GM21447 (cell line): Measurements from ENCODE around the gene SYT10.
"Not testable (repeated sequence)": the region's sequence is repeated elsewhere in the genome, so short reads cannot be mapped to it uniquely, and the experiment has no call there.

Experiments used
- ATAC-seq: cut with Tn5 transposase; IDR thresholded peaks from one replicate; pipeline ENCODE4 v1.9.1; 2021; ENCODE audit not compliant: unreplicated experiment

Gene SYT10, protein sequence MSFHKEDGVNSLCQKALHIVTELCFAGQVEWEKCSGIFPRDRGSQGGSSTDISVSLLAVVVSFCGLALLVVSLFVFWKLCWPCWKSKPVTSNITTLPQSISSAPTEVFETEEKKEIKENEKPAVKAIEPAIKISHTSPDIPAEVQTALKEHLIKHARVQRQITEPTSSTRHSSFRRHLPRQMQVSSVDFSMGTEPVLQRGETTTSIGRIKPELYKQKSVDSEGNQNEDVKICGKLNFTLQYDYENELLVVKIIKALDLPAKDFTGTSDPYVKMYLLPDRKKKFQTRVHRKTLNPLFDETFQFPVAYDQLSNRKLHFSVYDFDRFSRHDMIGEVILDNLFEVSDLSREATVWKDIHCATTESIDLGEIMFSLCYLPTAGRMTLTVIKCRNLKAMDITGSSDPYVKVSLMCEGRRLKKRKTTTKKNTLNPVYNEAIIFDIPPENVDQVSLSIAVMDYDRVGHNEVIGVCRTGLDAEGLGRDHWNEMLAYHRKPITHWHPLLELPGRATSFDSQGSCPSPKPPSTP

DNA sequence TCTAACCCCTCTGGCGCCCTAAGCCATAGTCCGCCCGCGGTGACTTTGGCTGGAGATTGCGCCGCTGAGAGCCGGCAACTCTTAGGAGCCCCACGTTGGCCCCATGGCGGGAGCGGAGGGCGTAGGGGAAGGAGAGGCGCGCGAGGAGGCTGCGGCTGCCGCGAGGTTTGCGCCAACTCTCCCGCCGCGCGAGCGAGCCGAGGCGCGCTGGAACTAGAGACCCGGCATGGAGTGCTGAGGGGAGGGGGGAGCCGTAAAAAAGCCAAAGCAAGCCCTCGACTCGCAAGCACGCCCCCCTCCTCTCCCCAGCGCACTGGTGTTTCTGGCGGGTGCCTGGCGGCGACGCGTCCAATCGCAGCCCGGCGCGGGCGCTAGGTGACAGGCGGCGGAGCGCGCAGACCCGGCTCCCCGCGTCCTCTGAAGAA, at the start of gene SYT10:
TSS of gene SYT10 (minus strand) at position 233 of the 425 bp plus-strand sequence. CDS start 297 bp downstream, outside the sequence.
- ATAC-seq = no peak

DNA sequence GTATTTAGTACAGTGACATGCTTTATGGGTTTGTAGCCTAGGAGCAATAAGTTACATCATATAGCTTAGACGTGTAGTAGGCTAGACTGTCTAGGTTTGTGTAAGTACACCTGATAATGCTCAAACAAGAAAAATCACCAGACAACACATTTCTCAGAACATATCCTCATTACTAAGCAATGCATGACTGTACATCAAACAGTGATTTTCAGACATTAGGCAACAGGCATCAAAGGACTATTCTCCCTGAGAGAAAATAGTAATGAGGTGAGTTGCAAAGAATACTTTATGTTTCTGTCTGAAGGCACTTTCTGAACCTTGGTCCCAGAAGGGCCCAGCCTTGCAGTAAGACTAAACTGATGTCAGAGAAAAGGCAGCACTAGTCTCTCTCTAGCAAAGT, 48.4 kb upstream of the SYT10 start:
- ATAC-seq = no peak

DNA sequence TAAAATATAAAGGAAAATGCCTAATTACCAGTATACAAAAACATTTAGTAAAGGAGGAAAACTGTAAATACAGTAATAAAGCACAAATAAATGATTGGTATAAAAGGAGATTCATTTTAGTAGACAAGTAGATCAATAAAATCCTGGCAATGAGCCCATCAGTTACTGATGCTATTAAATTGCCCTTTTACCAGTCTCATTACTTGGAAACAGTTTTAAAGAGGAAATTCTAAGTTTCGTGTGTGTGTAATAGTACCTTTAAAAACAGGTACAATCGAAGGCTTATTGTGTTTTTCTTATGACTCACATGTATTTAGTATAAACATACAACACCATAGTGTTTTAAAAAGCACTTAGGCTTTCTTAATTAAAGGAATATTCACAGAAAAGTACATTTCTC, 46.4 kb upstream of the SYT10 start:
- ATAC-seq = no peak

DNA sequence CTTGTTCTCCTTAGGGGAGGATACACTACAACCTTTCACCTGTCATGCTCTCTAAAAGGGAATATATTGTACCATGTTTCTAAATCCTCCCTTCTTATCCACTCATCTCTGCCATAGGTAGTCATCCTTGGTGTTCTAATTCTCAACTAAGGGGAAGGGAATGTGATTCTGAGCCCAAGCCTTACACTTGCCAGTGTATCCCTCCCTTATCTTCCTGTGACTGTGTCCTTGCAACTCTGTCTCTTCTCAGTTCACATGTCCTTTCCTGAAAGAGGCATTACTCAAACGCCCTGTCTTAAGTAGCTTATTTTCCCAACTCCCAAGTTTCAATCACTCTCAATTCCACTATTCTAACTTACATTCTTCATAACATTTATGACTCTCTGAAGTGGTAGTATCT, 44.5 kb upstream of the SYT10 start:
- no peak for ATAC-seq

DNA sequence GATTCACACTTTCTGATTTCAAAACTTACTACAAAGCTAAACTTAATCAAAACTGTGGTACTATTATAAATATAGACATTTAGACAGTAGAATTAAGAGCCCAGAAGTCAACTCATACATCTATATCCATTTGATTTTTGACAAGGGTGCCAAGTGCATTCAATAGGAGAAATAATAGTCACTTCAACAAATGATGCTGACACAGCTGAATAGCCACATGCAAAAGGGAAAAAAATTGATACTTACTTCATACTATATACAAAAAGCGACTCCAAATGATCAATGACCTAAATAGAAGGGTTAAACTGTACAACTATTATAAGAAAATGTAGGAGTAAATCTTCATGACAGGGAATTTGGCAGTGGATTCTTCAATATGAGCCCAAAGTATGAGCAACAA, 40.7 kb upstream of the SYT10 start:
- ATAC-seq = no peak

DNA sequence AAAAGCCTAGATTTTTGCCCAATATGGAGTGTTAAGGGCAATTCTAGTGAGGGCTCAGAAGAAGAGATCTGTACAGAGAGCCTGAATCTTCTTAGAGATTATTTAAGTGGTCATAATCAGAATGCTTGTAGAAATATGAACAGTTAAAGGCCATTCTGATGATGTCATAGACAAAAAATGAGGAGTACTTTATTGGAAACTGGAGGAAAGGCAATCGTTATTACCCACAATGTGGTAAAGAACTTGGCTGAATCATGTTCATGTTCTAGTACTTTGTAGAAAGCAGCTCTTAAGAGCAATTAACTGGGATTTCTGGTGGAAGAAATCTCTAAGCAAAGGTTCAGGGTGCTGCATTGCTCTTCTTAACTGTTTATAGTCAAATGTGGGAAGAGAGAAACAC, 36.4 kb upstream of the SYT10 start:
- ATAC-seq = no peak

DNA sequence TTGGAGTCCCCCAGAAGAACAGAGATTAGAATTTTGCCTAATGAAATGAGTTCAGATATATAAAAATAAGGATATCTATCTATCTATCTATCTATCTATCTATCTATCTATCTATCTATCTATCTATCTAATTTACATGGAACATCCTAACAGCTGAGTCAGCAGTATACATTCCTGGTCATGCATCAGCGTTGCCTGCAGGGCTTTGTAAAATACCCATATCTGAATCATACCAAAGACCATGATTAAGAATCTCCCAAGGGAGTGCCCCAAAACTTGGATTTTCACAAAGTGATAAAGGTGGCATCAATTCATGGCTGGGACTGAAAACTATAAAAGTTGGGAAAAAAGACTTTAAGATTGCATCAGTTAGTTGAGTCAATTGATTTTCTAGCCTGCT, 32.7 kb upstream of the SYT10 start:
- no peak for ATAC-seq

DNA sequence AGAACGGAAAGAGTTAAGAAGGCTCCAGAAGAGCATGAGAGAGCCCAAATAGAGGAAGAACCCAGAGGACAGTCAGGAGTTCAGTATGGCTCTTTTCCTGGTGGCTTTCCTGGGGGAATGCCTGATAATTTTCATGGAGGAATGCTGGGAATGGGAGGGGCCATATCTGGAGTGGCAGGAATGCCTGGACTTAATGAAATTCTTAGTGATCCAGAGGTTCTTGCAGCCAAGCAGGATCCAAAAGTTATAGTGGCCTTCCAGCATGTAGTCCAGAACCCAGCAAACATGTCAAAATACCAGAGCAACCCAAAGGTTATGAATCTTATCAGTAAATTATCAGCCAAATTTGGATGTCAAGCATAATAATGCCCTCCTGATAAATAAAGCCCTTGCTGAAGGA, 15.5 kb upstream of the SYT10 start:
- ATAC-seq = no peak

DNA sequence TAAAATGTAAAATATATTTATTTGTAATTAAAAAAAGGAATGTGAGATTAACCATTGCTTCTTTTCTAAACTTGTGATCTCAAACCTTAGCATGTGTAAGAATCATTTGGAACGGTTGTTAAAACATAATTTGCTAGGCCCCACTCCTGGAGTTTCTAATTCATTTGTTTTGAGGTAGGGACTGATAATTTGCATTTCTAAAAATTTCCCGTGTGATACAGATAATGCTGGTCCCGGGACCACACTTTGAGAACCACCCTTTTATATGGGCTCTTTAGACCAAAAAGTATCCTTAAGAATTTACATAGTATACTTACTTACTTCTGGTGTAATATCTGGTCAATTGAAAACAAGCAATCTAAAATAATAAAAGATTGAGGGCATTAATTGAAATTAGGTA, 10.9 kb upstream of the SYT10 start:
- ATAC-seq = no peak

DNA sequence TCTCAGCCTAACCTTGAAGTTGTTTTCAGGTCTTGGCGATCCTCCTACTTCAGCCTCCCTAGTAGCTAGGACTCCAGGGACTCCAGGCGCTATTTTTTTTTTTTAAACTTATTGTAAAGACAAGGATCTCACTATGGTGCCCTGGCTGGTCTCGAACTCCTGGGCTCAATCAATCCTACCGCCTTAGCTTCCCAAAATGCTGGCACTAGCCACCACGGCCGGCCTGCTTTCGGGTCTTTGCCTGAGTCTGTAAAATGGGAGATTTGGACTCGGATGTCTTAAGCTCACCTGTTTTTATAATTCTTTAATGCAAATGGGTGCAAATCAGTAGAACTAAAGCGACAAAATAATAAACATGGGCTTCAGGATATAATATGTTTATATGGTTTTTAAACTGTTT, 858 bp upstream of the SYT10 start:
- ATAC-seq = no peak

DNA sequence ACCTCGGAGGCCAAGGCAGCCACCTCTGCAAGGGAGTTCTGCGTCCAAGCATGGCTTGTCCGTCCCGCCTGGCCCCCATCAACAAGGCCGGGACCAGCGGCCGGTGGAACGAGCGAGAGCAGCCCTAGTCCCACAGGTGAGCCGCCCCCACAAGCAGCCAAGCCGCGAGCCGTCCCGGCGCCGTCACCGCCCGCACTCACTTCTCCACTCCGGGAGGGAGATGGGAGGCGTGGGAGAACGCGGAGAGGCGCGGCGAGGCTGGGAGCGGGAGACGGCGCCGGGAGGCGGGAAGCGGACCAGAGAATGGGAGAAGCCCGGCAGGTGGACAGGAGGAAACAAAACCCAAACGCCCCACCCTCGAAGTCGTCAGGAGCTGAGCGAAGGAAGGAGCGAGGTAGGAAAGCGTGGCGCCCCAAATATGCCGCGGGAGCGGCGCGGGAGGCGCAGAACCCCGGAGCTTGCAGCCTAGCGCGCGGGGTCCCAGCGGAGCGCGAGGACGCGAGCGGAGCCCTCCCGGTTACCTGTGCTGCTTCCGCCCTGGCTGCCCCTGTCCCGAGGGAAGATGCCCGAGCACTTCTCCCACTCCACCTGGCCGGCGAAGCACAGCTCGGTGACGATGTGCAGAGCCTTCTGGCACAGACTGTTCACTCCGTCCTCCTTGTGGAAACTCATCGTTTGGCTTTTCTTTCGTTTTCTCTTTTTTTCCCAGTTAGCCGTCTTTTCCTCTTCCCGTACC, 600 bp downstream of the SYT10 start:
- no peak for ATAC-seq

DNA sequence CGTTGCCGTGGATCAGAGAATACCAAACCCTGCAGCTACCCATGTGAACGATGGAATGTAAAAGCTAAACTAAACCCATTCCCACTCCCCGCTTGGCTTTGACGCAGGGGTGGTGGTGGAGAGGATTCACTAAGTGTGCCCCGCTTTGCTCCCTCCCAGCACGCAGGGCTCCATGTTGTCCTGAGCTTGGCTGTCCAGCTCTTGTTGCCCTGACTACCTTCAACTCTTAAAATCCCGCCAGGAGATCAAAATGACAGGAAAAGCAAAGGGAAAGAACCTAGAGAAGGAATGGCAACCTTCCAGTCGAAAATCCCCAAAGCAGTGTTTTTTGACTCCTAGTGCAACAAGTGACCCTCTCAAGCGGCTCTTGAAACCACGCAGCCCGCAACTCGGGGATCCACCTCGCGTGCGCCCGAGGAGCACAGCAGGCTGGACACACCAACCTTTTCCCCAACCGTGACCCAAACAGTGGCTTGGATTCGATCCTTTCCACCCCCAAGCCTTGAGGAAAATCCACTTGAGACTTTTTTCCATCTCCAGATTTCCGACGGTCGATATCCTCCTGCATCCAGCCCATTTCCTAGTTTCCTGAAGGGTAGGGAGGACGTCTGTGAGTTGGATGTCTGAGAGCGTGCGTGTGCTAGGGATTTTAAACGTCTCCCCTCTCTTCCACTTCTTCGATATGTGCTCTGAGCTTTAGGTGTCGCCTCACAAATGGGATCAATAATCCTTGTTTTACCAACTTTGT, 1.4 kb downstream of the SYT10 start:
- ATAC-seq = no peak

DNA sequence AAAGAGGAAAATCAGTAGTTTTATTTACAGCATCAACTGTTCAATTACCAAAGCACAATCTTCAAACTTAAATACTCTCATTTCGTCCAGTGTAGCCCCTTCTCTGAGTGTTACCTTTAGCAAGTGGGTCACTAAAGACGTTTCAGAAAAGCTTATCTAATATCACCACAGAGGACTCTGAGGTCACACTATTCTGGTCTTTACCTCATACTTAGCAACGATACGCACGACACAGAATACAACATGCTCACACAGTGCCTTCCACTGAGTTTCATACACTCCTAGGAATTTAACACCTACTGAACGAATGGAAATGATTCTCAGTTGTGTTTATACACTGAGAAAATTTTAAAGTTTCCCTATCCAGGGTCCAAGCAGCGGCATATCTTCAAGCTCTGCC, 2.0 kb downstream of the SYT10 start:
- no peak for ATAC-seq

DNA sequence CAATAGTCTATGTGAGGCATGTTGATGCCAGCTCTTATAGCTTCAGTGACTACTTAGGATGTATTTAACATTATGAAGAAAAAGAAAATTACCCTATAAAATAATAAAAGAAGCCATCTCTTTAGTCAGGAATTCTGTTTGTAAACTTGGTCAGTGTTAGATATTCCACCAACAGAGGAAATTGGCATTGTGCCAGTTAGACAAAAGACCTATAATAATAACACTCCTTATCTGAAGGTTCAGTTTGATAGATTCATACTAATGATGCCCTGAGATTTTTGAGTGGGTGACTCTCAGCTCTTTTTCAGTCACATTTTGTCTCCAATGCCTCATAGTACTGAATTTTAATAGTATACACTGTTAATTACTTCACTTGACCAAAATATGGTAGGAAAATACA, 6.6 kb downstream of the SYT10 start:
- ATAC-seq = no peak

DNA sequence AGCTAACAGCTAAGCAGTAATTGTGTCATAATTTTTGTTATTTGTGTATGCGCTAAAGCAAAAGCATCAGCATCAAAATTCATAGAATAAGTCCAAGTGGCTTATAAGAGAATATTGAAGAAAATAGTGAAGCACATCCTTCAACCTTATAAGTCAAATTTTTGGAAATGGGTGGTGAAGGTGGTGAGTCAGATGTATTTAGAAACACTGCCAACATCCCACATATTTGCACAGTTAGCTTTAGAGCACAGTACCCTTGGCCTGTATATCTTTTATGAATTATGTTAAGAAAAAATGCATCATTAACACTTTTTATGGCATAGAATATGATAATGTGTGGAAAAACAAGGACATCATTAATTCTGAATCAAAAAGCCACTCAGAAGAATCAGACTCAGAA, 8.0 kb downstream of the SYT10 start:
- ATAC-seq = no peak

DNA sequence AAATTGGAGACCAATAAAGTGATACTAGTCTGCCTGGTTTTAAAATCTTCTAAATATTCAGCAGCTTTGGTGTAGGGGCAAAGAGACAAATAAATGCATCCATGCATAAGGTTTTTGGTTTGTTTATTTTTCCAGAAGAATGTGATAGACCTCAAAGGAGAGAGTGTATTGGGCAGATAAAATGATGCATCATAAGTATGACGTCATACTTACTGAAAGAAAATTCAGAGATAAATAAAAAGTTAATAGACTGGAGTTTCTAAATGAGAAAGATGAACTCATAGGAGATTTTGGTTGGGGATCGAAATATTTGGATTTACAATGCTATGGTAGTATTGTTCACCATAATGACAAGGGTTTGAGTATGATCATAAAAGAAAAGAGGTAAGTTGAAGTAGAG, 10.2 kb downstream of the SYT10 start:
- ATAC-seq = no peak

DNA sequence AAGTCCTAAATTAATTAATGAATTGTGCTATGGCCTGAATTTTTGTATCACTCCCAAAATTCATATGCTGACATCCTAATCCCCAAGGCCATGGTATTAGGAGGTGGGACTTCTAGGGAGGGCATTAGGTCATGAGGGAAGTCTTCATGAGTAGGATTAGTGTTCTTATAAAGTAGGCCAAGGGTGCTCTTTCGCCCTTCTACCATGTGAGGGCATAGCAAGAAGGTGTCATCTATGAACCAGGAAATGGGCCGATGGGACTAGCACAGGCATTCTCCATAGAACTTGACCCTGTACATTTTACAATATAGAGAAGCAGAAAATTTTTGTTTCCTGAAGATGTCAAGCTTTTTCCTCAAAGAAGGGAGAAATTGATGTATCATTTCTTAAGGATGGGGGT, 12.5 kb downstream of the SYT10 start:
- ATAC-seq = no peak

DNA sequence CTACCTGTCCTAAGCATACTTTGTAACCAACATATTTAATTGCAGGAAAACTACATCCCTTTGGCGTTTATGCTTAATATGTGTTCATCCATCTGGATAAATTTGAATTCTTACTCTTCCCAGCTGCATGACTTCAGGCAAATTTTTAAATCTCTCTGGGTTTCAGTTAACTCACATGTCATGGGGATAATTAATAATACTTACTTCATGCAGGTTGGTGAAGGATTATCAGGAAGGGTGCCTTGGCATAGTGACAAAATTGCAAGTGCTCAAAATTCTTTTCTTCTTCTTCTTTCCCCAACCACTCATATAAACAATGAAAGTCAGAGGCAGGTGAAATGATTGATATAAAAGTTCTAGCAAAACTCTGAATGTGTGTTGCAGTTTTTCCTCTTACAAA, 15.9 kb downstream of the SYT10 start:
- ATAC-seq = no peak

DNA sequence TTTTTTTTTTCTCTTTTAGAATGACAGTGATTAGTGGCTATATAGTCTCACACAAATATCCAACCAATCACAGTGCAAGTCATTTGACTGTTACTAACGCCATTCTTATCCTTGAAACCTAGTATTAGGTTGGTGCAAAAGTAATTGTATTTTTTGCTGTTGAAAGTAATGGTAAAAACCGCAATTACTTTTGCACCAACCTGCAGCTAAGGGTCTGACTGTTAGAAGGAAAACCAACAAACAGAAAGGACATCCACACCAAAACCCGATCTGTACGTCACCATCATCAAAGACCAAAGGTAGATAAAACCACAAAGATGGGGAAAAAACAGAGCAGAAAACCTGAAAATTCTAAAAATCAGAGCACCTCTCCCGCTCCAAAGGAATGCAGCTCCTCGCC, 27.2 kb downstream of the SYT10 start:
- not testable (repeated sequence) for ATAC-seq

DNA sequence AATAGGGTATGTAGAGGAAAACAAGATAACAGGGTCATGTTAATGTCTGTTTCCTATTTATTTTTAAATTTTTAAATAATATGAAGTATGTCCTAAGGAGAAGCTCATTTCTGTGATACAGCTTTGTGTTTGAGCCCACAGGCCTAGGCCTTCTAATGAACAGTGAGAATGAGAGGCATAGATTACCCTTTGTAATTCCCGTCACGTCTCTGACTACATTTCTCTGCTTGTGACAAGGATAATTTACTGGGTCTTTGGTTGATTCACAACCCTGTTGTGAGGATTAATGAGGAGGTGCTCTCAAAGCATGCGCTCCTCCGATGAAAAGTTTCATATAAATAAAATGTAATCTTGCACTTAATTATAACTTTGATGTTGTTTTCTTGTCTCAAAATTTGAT, 56.1 kb downstream of the SYT10 start:
- no peak for ATAC-seq

DNA sequence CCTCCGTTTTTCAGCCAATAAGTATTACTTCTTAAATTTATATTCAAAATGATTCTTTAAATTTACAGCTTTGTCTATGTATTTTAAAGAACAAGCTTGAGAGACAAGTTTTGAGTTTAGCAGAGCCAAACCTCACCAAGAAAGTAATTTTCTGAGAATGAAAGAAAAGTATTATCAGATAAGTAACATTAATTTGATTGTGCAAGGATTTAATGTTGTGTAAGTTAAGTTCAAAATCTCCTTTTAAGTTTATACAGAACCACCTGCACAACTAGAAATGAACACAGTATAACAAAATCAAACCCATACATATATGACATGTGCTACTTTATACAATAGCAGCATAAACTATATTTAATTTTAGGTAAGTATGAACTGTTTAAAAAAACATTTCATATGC, 63.5 kb downstream of the SYT10 start:
- ATAC-seq = no peak

DNA sequence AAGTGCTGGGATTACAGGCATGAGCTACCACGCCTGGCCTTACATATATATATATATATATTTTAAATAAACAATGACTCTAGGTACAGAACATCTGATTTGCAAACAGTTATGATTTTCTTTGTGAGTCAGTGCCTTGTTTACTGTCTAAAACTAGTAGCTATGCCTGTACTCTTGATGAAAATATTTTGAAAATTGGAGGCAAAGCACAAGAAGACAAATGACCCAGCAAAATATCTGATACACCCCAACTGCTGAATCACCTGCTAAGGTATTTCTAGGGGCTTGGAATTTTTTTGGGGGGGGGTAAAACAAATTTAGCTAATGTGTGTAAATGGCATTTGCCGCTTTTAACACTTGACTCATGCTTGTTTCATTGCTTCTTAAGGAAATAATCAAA, 69.3 kb downstream of the SYT10 start:
- no peak for ATAC-seq
